Heart right ventricle (tissue), 16 donors: ENCODE results near the gene MARCHF7. TPM values are rescaled to one million over a fixed set of nuclear protein-coding genes. Genes with fewer than 3 reads are reported as not detected.

ENCODE experiments used
- ATAC-seq, 8 donors: fragments of 200-7000 bp; cut with Tn5 transposase; one replicate each; pipeline ENCODE4 v1.9.1; 2020; ENCODE audit warnings: mild to moderate bottlenecking in 8 of 8, moderate library complexity in 8 of 8, moderate number of reproducible peaks in 1 of 8
- DNase-seq, 2 donors: peaks; one replicate each; pipeline ENCODE4 v3.0.0-alpha.2; 2020
- H3K27ac ChIP-seq, 10 donors: fragments of 200-600 bp; sonication (generic) in 2 of 10; one replicate each; pipeline versions ENCODE4 v1.5.0 to v1.8.0; 2020 to 2022; ENCODE audit warnings: mild to moderate bottlenecking in 3 of 10
- H3K27me3 ChIP-seq, 7 donors: fragments of 200-600 bp; one replicate each; pipeline ENCODE4 v1.8.0; 2021 to 2022; ENCODE audit warnings: mild to moderate bottlenecking in 2 of 7
- H3K36me3 ChIP-seq, 9 donors: fragments of 200-600 bp; sonication (generic) in 1 of 9; one replicate each; pipeline versions ENCODE4 v1.5.0 to v1.8.0; 2020 to 2022; ENCODE audit warnings: mild to moderate bottlenecking in 2 of 9
- H3K4me1 ChIP-seq, 9 donors: fragments of 200-600 bp; sonication (generic) in 1 of 9; one replicate each; pipeline versions ENCODE4 v1.5.0 to v1.8.0; 2020 to 2022; ENCODE audit warnings: mild to moderate bottlenecking in 4 of 9
- H3K4me3 ChIP-seq, 10 donors: fragments of 200-600 bp; sonication (generic) in 2 of 10; one replicate each; pipeline versions ENCODE4 v1.5.0 to v1.8.0; 2020 to 2022; ENCODE audit warnings: mild to moderate bottlenecking in 7 of 10, moderate library complexity in 2 of 10
- H3K9me3 ChIP-seq, 11 donors: fragments of 200-600 bp in 10 of 11; sonication (generic) in 2 of 11; one replicate each; pipeline versions ENCODE4 v1.5.0 to v1.8.0; 2013 to 2022; ENCODE audit warnings: mild to moderate bottlenecking in 2 of 11, control low read depth in 1 of 11, moderate library complexity in 1 of 11
- CTCF ChIP-seq, 9 donors: fragments of 200-600 bp; sonication (generic) in 2 of 9; IDR thresholded peaks; one replicate each; pipeline versions ENCODE4 v1.5.0 to v1.8.0; 2021 to 2022; ENCODE audit warnings: antibody characterized with exemption in 9 of 9, mild to moderate bottlenecking in 5 of 9, moderate library complexity in 1 of 9
- WGBS, 2 donors: extraction: QIAGEN DNeasy Blood & Tissue Kit; methylation state at CpG; one replicate each; pipeline ENCODE4 v1.1.7; 2013; ENCODE audit warnings: inconsistent platforms in 1 of 2; 5-methylcytosine and 5-hydroxymethylcytosine counted together
- intact Hi-C, 10 donors: fragments of 100-400 bp; cut with DNase I; formaldehyde crosslinking; loops; one replicate each; pipeline versions ENCODE4 v1.11.1 to v1.14.2; 2022
- polyA plus RNA-seq, 2 donors: library from polyadenylated mRNA; stranded (reverse); fragments of 200-250 nt; gene quantifications; one replicate each; pipeline ENCODE4 v1.2.3, GENCODE V29; 2013
- total RNA-seq, 10 donors: library from RNA; stranded (reverse); fragmentation: NEBNext Ultra II Directional in 3 of 10; extraction: Animal tissue kit (Norgen Biotek cat#: 25700) in 3 of 10; gene quantifications; one replicate each; pipeline versions ENCODE4 v1.2.1 to v1.2.4, GENCODE V29; 2021 to 2023
- donor health status: Arrhythmogenic right ventricular cardiomyopathy.
- donor health status: ischemic (EF 13 %, LVEDD 7.1; RV severe dilation, severe dysfunction).
- donor health status: healthy with polysubstance abuse.
- donor health status: DM: no; HTN: yes; CAD: no.
- donor health status: DM: no; HTN: no; CAD: no.
- donor health status: ischemic (EF 25% LVEDD 6.9; RV normal size, moderate dysfunction).
- donor health status: ischemic (EF 25% LVEDD 5.7; RV mildly dilated, moderate dysfunction).
- donor health status: healthy.
- donor health status: DM: yes; HTN: yes; CAD: no.
- donor health status: Ischemic cardiomyopathy.
- donor health status: ischemic (EF 35%, LVEDD 5.7; RV mildly dilated, moderate dysfunction).
- donor health status: nonischemic (EF 11% LVEDD 7.7; RV severe dilation, severe dysfunction).
- donor health status: DM: yes; HTN: yes; CAD: no.
- donor health status: PGD.
- donor health status: ischemic (EF 29% LVEDD 5.4; RV normal size, mild dysfunction).
- donor health status: nonischemic (EF 23%, LVEDD 6.1; RV moderate dilation, normal function).

The MARCHF7 gene
- total and polyA plus RNA-seq, 12 donors = 20.3 to 101 (median 88.1) TPM

GRCh38 chr2:159680692-159681091 is 31.6 kb upstream of the MARCHF7 start:
- DNase-seq (no peak), ATAC-seq (no peak)
- peaks cover 0 to 8% (median 0%) of the 10 kb centered on the region in 9 donors for H3K4me1 ChIP-seq
- no peak for TF ChIP-seq CTCF (IDR thresholded peaks at IDR 0.05)
- WGBS, 2 donors = 92 to 95% methylated on average over 2 of the region's 2 CpGs
- no peak overlapping the region for H3K27ac ChIP-seq
- H3K36me3 ChIP-seq = no peaks in the 10 kb centered on the region
- intact Hi-C loops = no loop called here
- no peak overlapping the region for H3K4me3 ChIP-seq
- no peaks in the 10 kb centered on the region for H3K27me3 ChIP-seq
- no peaks in the 10 kb centered on the region for H3K9me3 ChIP-seq

GRCh38 chr2:159683817-159684216 is 28.5 kb upstream of the MARCHF7 start:
- DNase-seq (no peak), ATAC-seq (peak in 4 of 8 donors; percentile 30 to 79 (median 58))
- H3K36me3 ChIP-seq = no peaks in the 10 kb centered on the region
- peak overlapping the region in 3 of 10 donors; percentile 8 to 37 (median 14) for H3K27ac ChIP-seq
- H3K4me3 ChIP-seq = no peak overlapping the region
- intact Hi-C loops = no loop called here
- TF ChIP-seq CTCF (IDR thresholded peaks at IDR 0.05) = no peak
- H3K4me1 ChIP-seq = peaks cover 0 to 8% (median 0%) of the 10 kb centered on the region in 9 donors
- no peaks in the 10 kb centered on the region for H3K9me3 ChIP-seq
- WGBS, 2 donors = 56 to 72% methylated on average over 1 of the region's 1 CpG
- H3K27me3 ChIP-seq = no peaks in the 10 kb centered on the region

GRCh38 chr2:159684796-159685195 is 27.5 kb upstream of the MARCHF7 start:
- ATAC-seq (no peak), DNase-seq (no peak)
- Histone ChIP-seq H3K9me3 (no peaks in the 10 kb centered on the region), H3K36me3 (no peaks in the 10 kb centered on the region), H3K4me1 (peaks cover 0 to 8% (median 0%) of the 10 kb centered on the region in 9 donors), H3K27me3 (no peaks in the 10 kb centered on the region), H3K4me3 (no peak overlapping the region), H3K27ac (no peak overlapping the region)
- intact Hi-C loops = no loop called here
- no peak for TF ChIP-seq CTCF (IDR thresholded peaks at IDR 0.05)

GRCh38 chr2:159694500-159695040 is 17.7 kb upstream of the MARCHF7 start:
- 85 to 95% methylated on average over 1 of the region's 1 CpG for WGBS, 2 donors
- peaks cover 0 to 3% (median 0%) of the 10 kb centered on the region in 9 donors for H3K4me1 ChIP-seq
- no peak for ATAC-seq
- H3K27ac ChIP-seq = no peak overlapping the region
- no peak for TF ChIP-seq CTCF (IDR thresholded peaks at IDR 0.05)
- peaks cover 0 to 19% (median 7%) of the 10 kb centered on the region in 11 donors for H3K9me3 ChIP-seq
- H3K27me3 ChIP-seq = no peaks in the 10 kb centered on the region
- intact Hi-C loops = loop anchor here in 2 of 10 donors (10.0 kb wide), 1 partner anchor 60 kb away; no protein-coding TSS in a partner anchor
- no peak for DNase-seq
- H3K4me3 ChIP-seq = no peak overlapping the region
- peaks cover 0 to 19% (median 0%) of the 10 kb centered on the region in 9 donors for H3K36me3 ChIP-seq
